A549 (cell line): Measurements from ENCODE around the gene MSRB3. TPM values are rescaled to one million over a fixed set of nuclear protein-coding genes. Genes with fewer than 3 reads are reported as not detected.
A peak's percentile ranks its signal among the peaks of the same experiment; 100 is the strongest.

Experiments used
- ATAC-seq, 2 experiments: fragments of 200-7000 bp in 1 of 2; fragments of >200 bp in 1 of 2; cut with Nextera tagmentation in 1 of 2; cut with Tn5 transposase in 1 of 2; 3 replicates each; pipeline versions ENCODE4 v1.8.0 to v1.9.1; 2018 to 2020; ENCODE audit warnings: mild to moderate bottlenecking in 1 of 2, moderate library complexity in 1 of 2
- CTCF ChIA-PET: fragments of 300-600 bp; sonication (Branson Sonifier 250); formaldehyde crosslinking; extraction: SDS; loops from one replicate; lab custom pipeline; 2021; ENCODE audit warnings: antibody characterized with exemption, inconsistent platforms; lab: Yijun Ruan, JAX
- POLR2A ChIA-PET: fragments of 350-600 bp; formaldehyde crosslinking; extraction: SDS; loops from one replicate; lab custom pipeline; 2021; ENCODE audit warnings: antibody characterized with exemption, inconsistent platforms; lab: Yijun Ruan, JAX
- DNase-seq, 2 experiments: peaks; one replicate each; pipeline versions ENCODE4 v3.0.0 to v3.0.0-alpha.2; 2011 to 2016; ENCODE audit warnings: low read depth in 1 of 2, low spot score in 1 of 2
- FAIRE-seq: peaks from 2 replicates; lab custom pipeline; 2011; peaks lifted over from hg19 to GRCh38; lab: Jason Lieb, UNC
- H3K27ac ChIP-seq, 2 experiments: fragments of >200 bp; sonication (Bioruptor Twin); formaldehyde crosslinking; 3 replicates each; pipeline ENCODE4 v1.5.1; 2016 to 2017
- H3K4me1 ChIP-seq: fragments of >200 bp; sonication (Bioruptor Twin); formaldehyde crosslinking; 3 replicates; pipeline ENCODE4 v1.6.1; 2016
- H3K4me2 ChIP-seq: fragments of >200 bp; sonication (Bioruptor Twin); formaldehyde crosslinking; 3 replicates; pipeline ENCODE4 v1.6.1; 2016
- H3K4me3 ChIP-seq: fragments of >200 bp; sonication (Bioruptor Twin); formaldehyde crosslinking; 3 replicates; pipeline ENCODE4 v1.5.1; 2016
- H3K9me3 ChIP-seq: fragments of >200 bp; sonication (Bioruptor Twin); formaldehyde crosslinking; 3 replicates; pipeline ENCODE4 v1.6.1; 2016
- BCL3 ChIP-seq: fragments of >200 bp; sonication (Bioruptor Twin); formaldehyde crosslinking; IDR thresholded peaks from 3 replicates; pipeline ENCODE4 v1.6.1; 2016
- CBX8 ChIP-seq: fragments of 200-600 bp; sonication (generic); IDR thresholded peaks from 2 replicates; pipeline ENCODE4 v1.6.1; 2016
- CEBPB ChIP-seq, 2 experiments: fragments of >200 bp in 1 of 2; sonication (Bioruptor Twin) in 1 of 2; formaldehyde crosslinking in 1 of 2; IDR thresholded peaks; 2 replicates each; pipeline ENCODE4 v1.6.1; 2012 to 2016
- EHF ChIP-seq: fragments of 250-450 bp; sonication (Bioruptor Pico); IDR thresholded peaks from 2 replicates; pipeline ENCODE4 v1.5.0; 2020; ENCODE audit warnings: mild to moderate bottlenecking
- EHMT2 ChIP-seq: fragments of 200-600 bp; sonication (generic); IDR thresholded peaks from 2 replicates; pipeline ENCODE4 v1.6.1; 2016; ENCODE audit warnings: antibody characterized with exemption, low read depth, mild to moderate bottlenecking, moderate library complexity
- ELK1 ChIP-seq: fragments of 150-350 bp; IDR thresholded peaks from 2 replicates; pipeline ENCODE4 v1.6.1; 2014; ENCODE audit warnings: low read depth, mild to moderate bottlenecking, low read length
- GATA3 ChIP-seq: IDR thresholded peaks from 2 replicates; pipeline ENCODE4 v1.6.1; 2012; ENCODE audit warnings: borderline replicate concordance
- HDAC2 ChIP-seq: fragments of 200-600 bp; sonication (generic); IDR thresholded peaks from 2 replicates; pipeline ENCODE4 v1.6.1; 2016
- HEYL ChIP-seq: fragments of 250-450 bp; sonication (Bioruptor Pico); IDR thresholded peaks from 2 replicates; pipeline ENCODE4 v1.8.0; 2021; ENCODE audit warnings: mild to moderate bottlenecking, moderate library complexity
- HOXB5 ChIP-seq: fragments of 250-450 bp; sonication (Bioruptor Pico); IDR thresholded peaks from 2 replicates; pipeline ENCODE4 v1.5.0; 2020; ENCODE audit warnings: mild to moderate bottlenecking, moderate library complexity
- JUN ChIP-seq, 2 experiments: fragments of >200 bp; sonication (Bioruptor Twin); formaldehyde crosslinking; IDR thresholded peaks; 2 replicates in 1 of 2; 3 replicates in 1 of 2; pipeline ENCODE4 v1.6.1; 2016 to 2017
- KDM1A ChIP-seq: fragments of 200-600 bp; sonication (generic); IDR thresholded peaks from 2 replicates; pipeline ENCODE4 v1.6.1; 2016; ENCODE audit warnings: low read depth, mild to moderate bottlenecking
- KDM5A ChIP-seq: fragments of 200-600 bp; sonication (generic); IDR thresholded peaks from 2 replicates; pipeline ENCODE4 v1.6.1; 2016; ENCODE audit warnings: antibody characterized with exemption, mild to moderate bottlenecking
- MAFK ChIP-seq: fragments of 450-650 bp; IDR thresholded peaks from 2 replicates; pipeline ENCODE4 v1.6.1; 2014; ENCODE audit not compliant: partially characterized antibody
- MAZ ChIP-seq: fragments of 150-350 bp; IDR thresholded peaks from 2 replicates; pipeline ENCODE4 v1.6.1; 2014; ENCODE audit warnings: antibody characterized with exemption, low read depth, low read length, borderline replicate concordance
- NR3C1 ChIP-seq: fragments of >200 bp; sonication (Bioruptor Twin); formaldehyde crosslinking; IDR thresholded peaks from 3 replicates; pipeline ENCODE4 v1.6.1; 2017
- PBX3 ChIP-seq: IDR thresholded peaks from 2 replicates; pipeline ENCODE4 v1.6.1; 2012
- POLR2AphosphoS2 ChIP-seq: conservative IDR thresholded peaks from 2 replicates; pipeline ENCODE4 v1.6.1; 2012; ENCODE audit warnings: low read length, improper control_type of control experiment, inconsistent platforms
- RARB ChIP-seq: fragments of 250-450 bp; sonication (Bioruptor Pico); IDR thresholded peaks from 2 replicates; pipeline ENCODE4 v1.8.0; 2021; ENCODE audit warnings: mild to moderate bottlenecking, moderate library complexity
- REST ChIP-seq: fragments of 200-600 bp; sonication (generic); IDR thresholded peaks from 2 replicates; pipeline ENCODE4 v1.6.1; 2016; ENCODE audit warnings: antibody characterized with exemption, mild to moderate bottlenecking, moderate library complexity
- SMC3 ChIP-seq: fragments of >200 bp; sonication (Bioruptor Twin); formaldehyde crosslinking; IDR thresholded peaks from 3 replicates; pipeline ENCODE4 v1.6.1; 2018; ENCODE audit warnings: inconsistent platforms
- TFCP2L1 ChIP-seq: fragments of 250-450 bp; sonication (Bioruptor Pico); IDR thresholded peaks from 2 replicates; pipeline ENCODE4 v1.5.0; 2021; ENCODE audit warnings: mild to moderate bottlenecking
- TP53 ChIP-seq: fragments of 250-450 bp; sonication (Bioruptor Pico); IDR thresholded peaks from 2 replicates; pipeline ENCODE4 v1.5.0; 2021; ENCODE audit warnings: mild to moderate bottlenecking, moderate library complexity
- ZC3H11A ChIP-seq: fragments of 450-650 bp; IDR thresholded peaks from 2 replicates; pipeline ENCODE4 v1.6.1; 2014; ENCODE audit warnings: antibody characterized with exemption, mild to moderate bottlenecking
- ZFP36 ChIP-seq: fragments of 450-650 bp; IDR thresholded peaks from 2 replicates; pipeline ENCODE4 v1.6.1; 2014; ENCODE audit warnings: borderline replicate concordance; ENCODE audit not compliant: partially characterized antibody
- ZSCAN20 ChIP-seq: fragments of 250-450 bp; sonication (Bioruptor Pico); IDR thresholded peaks from 2 replicates; pipeline ENCODE4 v1.8.0; 2022; ENCODE audit warnings: mild to moderate bottlenecking, moderate library complexity
- WGBS: methylation state at CpG from one replicate; pipeline ENCODE4 v1.1.6; 2017; ENCODE audit errors: missing lambda C conversion rate; 5-methylcytosine and 5-hydroxymethylcytosine counted together
- polyA plus RNA-seq, 4 experiments: library from polyadenylated mRNA; depleted of rRNA in 3 of 4; stranded (reverse); fragments of >200 nt; fragmentation: RNase III in 1 of 4; extraction: RNeasy Plus Mini Kit Qiagen cat#74134 plus additional on column Dnase treatment in 1 of 4; gene quantifications; 2 replicates in 3 of 4; 3 replicates in 1 of 4; pipeline ENCODE4 v1.2.3, GENCODE V29; 2011 to 2017

MSRB3 gene
- polyA plus RNA-seq, 2 of the 4 experiments (the other 2 are of a cell fraction) = 25.2 to 46.1 TPM

GRCh38 chr12:65501093-65501621 is 222.7 kb downstream of the MSRB3 start:
- TF ChIP-seq JUN (IDR thresholded peaks at IDR 0.05) = no peak
- no peak for TF ChIP-seq SMC3
- no peak for TF ChIP-seq TP53 (CRISPR knock-in tag)
- no peak for TF ChIP-seq KDM5A
- no peak for TF ChIP-seq MAZ
- no peak for TF ChIP-seq NR3C1
- TF ChIP-seq KDM1A = no peak
- no peak for TF ChIP-seq POLR2AphosphoS2
- no peak for TF ChIP-seq ELK1
- no peak for TF ChIP-seq ZC3H11A
- TF ChIP-seq CBX8 = no peak
- no peak for TF ChIP-seq ZFP36
- no peak for TF ChIP-seq HDAC2
- no peak for DNase-seq
- H3K4me3 ChIP-seq = no peak overlapping the region
- ChIA-PET POLR2A (no interaction called here), CTCF (interaction anchor here (1.4 kb wide), 1 partner anchor 55 kb away, joined by 5 read pairs; no protein-coding TSS in a partner anchor)
- no peak for ATAC-seq
- H3K4me2 ChIP-seq = no peak overlapping the region
- WGBS = 72% methylated on average over 6 of the region's 6 CpGs
- no peaks in the 10 kb centered on the region for H3K9me3 ChIP-seq
- FAIRE-seq = no peak
- H3K4me1 ChIP-seq = no peaks in the 10 kb centered on the region
- H3K27ac ChIP-seq = no peak overlapping the region

- no peaks in the 10 kb centered on the region for H3K4me1 ChIP-seq
- DNase-seq (no peak), ATAC-seq (no peak), FAIRE-seq (no peak)
- no peaks in the 10 kb centered on the region for H3K9me3 ChIP-seq
- H3K4me3 ChIP-seq = no peak overlapping the region
- 45% methylated on average over 5 of the region's 5 CpGs for WGBS
- H3K27ac ChIP-seq = no peak overlapping the region
- POLR2A ChIA-PET = no interaction called here
- CTCF ChIA-PET = interaction anchor here (1.1 kb wide), 1 partner anchor 55 kb away, joined by 3 read pairs; no protein-coding TSS in a partner anchor
- no peak for TF ChIP-seq PBX3
- TF ChIP-seq REST = peak; percentile 63; the same call in 1 of the 2 replicates
- H3K4me2 ChIP-seq = no peak overlapping the region
Measured at GRCh38 chr12:65501935-65502334, 223.5 kb downstream of the MSRB3 start.

- TF ChIP-seq MAFK (no peak), GATA3 (no peak), HDAC2 (no peak), ZSCAN20 (CRISPR knock-in tag) (no peak), BCL3 (no peak), EHMT2 (no peak), KDM5A (no peak), RARB (CRISPR knock-in tag) (no peak), NR3C1 (no peak), EHF (no peak), KDM1A (no peak), HEYL (no peak), TFCP2L1 (CRISPR knock-in tag) (no peak), HOXB5 (CRISPR knock-in tag) (no peak), CEBPB (IDR thresholded peaks at IDR 0.05) (no peak), TP53 (CRISPR knock-in tag) (no peak)
- TF ChIP-seq, all 56 proteins: peak for 0
- ChIA-PET CTCF (no interaction called here), POLR2A (no interaction called here)
- DNase-seq = no peak
- Histone ChIP-seq H3K4me3 (no peak overlapping the region), H3K4me2 (no peak overlapping the region), H3K27ac (no peak overlapping the region), H3K9me3 (no peaks in the 10 kb centered on the region), H3K4me1 (no peaks in the 10 kb centered on the region)
- ATAC-seq = no peak
- no peak for FAIRE-seq
- WGBS = 39% methylated on average over 1 of the region's 1 CpG
Measured at GRCh38 chr12:65504417-65504816, 225.9 kb downstream of the MSRB3 start.
